Activated CD8-positive, alpha-beta T cell treated with anti-CD3 and anti-CD28 coated beads for 36 hours (primary cell): ENCODE measurements around the gene TCF12. TPM values are rescaled to one million over a fixed set of nuclear protein-coding genes. Genes with fewer than 3 reads are reported as not detected.
"Not testable (repeated sequence)": the region's sequence is repeated elsewhere in the genome, so short reads cannot be mapped to it uniquely, and the experiment has no call there.

Experiments used
- ATAC-seq: fragments of 200-7000 bp; cut with Tn5 transposase; one replicate; pipeline ENCODE4 v1.10.0; 2021; ENCODE audit warnings: mild to moderate bottlenecking, moderate library complexity
- CTCF ChIA-PET: fragments of 350-600 bp; sonication (Branson Sonifier 250); formaldehyde crosslinking; loops from one replicate; lab custom pipeline; 2021; ENCODE audit warnings: antibody characterized with exemption; lab: Charles Lee
- POLR2A ChIA-PET: fragments of 350-600 bp; sonication (Branson Sonifier 250); formaldehyde crosslinking; loops from one replicate; lab custom pipeline; 2021; ENCODE audit warnings: antibody characterized with exemption; lab: Charles Lee
- DNase-seq: peaks from one replicate; pipeline ENCODE4 v3.0.0-alpha.2; 2020
- H3K27ac Mint-ChIP-seq: one replicate; pipeline ENCODE4 v1.8.0; 2021; ENCODE audit warnings: mild to moderate bottlenecking, mixed read lengths
- H3K27me3 Mint-ChIP-seq: one replicate; pipeline ENCODE4 v1.8.0; 2021; ENCODE audit warnings: mixed read lengths
- H3K36me3 Mint-ChIP-seq: one replicate; pipeline ENCODE4 v1.8.0; 2021; ENCODE audit warnings: low read depth, mixed read lengths
- H3K4me1 Mint-ChIP-seq: one replicate; pipeline ENCODE4 v1.8.0; 2021; ENCODE audit warnings: low read depth, mixed read lengths
- H3K4me3 Mint-ChIP-seq: one replicate; pipeline ENCODE4 v1.8.0; 2021; ENCODE audit warnings: mild to moderate bottlenecking, moderate library complexity, mixed read lengths
- H3K9me3 Mint-ChIP-seq: one replicate; pipeline ENCODE4 v1.8.0; 2021; ENCODE audit warnings: mixed read lengths
- CTCF ChIP-seq: fragments of 200-600 bp; IDR thresholded peaks from one replicate; pipeline ENCODE4 v1.8.0; 2022; ENCODE audit warnings: antibody characterized with exemption, mild to moderate bottlenecking
- intact Hi-C: fragments of 100-400 bp; cut with micrococcal nuclease; formaldehyde crosslinking; loops from one replicate; pipeline ENCODE4 v1.10.0; 2022
- total RNA-seq, 2 experiments: library from RNA; stranded (reverse); gene quantifications; one replicate each; pipeline ENCODE4 v1.2.3, GENCODE V29; 2021

Gene TCF12
- total RNA-seq, 2 experiments from 2014 or later = 60.5 to 67.4 TPM

DNA sequence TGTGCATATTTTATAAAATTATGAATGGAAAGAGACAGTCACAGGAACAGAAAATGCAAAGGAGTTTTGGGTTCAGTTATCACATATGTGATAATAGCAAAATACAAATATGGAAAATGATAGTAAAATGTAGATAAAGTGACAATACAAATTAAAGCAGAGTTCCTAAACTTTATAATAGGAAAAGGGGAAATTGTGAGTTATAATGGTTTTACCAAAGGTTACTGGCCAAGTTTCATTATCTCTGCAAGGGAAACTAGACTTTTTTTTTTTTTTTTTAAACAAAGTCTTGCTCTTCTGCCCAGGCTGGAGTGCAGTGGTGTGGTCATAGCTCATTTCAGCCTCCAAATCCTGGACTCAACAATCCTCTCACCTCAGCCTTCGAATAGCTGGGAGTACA lies 229.2 kb downstream of the TCF12 start:
- ATAC-seq (no peak), DNase-seq (no peak)
- Mint-ChIP-seq H3K9me3 (peaks cover 10% of the 10 kb centered on the region), H3K4me1 (peaks cover 11% of the 10 kb centered on the region), H3K27ac (no peak overlapping the region), H3K27me3 (no peaks in the 10 kb centered on the region), H3K36me3 (peaks cover 27% of the 10 kb centered on the region), H3K4me3 (no peak overlapping the region)
- ChIA-PET CTCF (interaction anchor here (1.2 to 5.0 kb wide), 8 partner anchors 14 to 652 kb away, joined by 3 to 82 read pairs (median 4); partner anchors contain the start of gene TCF12), POLR2A (no interaction called here)
- no peak for TF ChIP-seq CTCF
- intact Hi-C loops = loop anchor here (5.0 to 10.0 kb wide), 2 partner anchors 57 to 160 kb away; no protein-coding TSS in a partner anchor

DNA sequence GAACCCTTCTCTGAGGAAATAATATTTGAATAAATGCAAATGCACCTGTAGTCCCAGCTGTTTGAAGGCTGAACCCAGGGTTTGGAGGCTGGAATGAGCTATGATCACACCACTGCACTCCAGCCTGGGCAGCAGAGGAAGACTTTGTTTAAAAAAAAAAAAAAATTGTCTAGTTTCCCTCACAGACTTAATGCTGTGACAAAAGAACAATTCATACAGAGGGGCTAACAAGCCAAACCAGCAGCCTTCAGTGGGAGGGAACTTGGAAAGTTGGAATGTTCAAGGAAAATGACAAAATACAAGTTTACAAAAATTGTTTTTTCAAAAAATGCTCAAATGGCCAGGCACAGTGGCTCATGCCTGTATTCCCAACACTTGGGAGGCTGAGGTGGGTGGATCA lies 229.8 kb downstream of the TCF12 start:
- no peak for TF ChIP-seq CTCF
- intact Hi-C loops = loop anchor here (5.0 to 10.0 kb wide), 2 partner anchors 57 to 159 kb away; no protein-coding TSS in a partner anchor
- Mint-ChIP-seq H3K36me3 (peaks cover 34% of the 10 kb centered on the region), H3K27me3 (no peaks in the 10 kb centered on the region), H3K4me3 (no peak overlapping the region), H3K4me1 (peaks cover 16% of the 10 kb centered on the region), H3K27ac (no peak overlapping the region), H3K9me3 (peaks cover 12% of the 10 kb centered on the region)
- CTCF ChIA-PET = interaction anchor here (2.7 to 5.0 kb wide), 3 partner anchors 10 to 158 kb away, joined by 8 to 82 read pairs (median 14); no protein-coding TSS in a partner anchor
- no peak for DNase-seq
- POLR2A ChIA-PET = no interaction called here
- ATAC-seq = no peak

- Mint-ChIP-seq H3K36me3 (peaks cover 36% of the 10 kb centered on the region), H3K4me1 (peaks cover 19% of the 10 kb centered on the region), H3K27ac (no peak overlapping the region), H3K4me3 (no peak overlapping the region), H3K9me3 (peaks cover 12% of the 10 kb centered on the region), H3K27me3 (no peaks in the 10 kb centered on the region)
- DNase-seq = no peak
- POLR2A ChIA-PET = no interaction called here
- CTCF ChIA-PET = interaction anchor here (1.5 to 5.0 kb wide), 4 partner anchors 11 to 658 kb away, joined by 4 to 82 read pairs (median 11); no protein-coding TSS in a partner anchor
- intact Hi-C loops = loop anchor here (5.0 to 10.0 kb wide), 2 partner anchors 56 to 158 kb away; no protein-coding TSS in a partner anchor
- no peak for TF ChIP-seq CTCF
- ATAC-seq = no peak
Measured at GRCh38 chr15:57149196-57149595, 230.8 kb downstream of the TCF12 start.

GRCh38 chr15:57150066-57150865 lies 231.8 kb downstream of the TCF12 start:
- ATAC-seq = no peak
- H3K27me3 Mint-ChIP-seq = no peaks in the 10 kb centered on the region
- H3K9me3 Mint-ChIP-seq = peaks cover 12% of the 10 kb centered on the region
- no peak for DNase-seq
- TF ChIP-seq CTCF = no peak
- ChIA-PET POLR2A (interaction anchor here (0.7 kb wide), 1 partner anchor 812 kb away, joined by 3 read pairs; no protein-coding TSS in a partner anchor), CTCF (interaction anchor here (1.1 to 2.7 kb wide), 3 partner anchors 12 to 660 kb away, joined by 4 to 8 read pairs (median 6); no protein-coding TSS in a partner anchor)
- H3K4me1 Mint-ChIP-seq = peaks cover 19% of the 10 kb centered on the region
- no peak overlapping the region for H3K4me3 Mint-ChIP-seq
- H3K27ac Mint-ChIP-seq = no peak overlapping the region
- intact Hi-C loops = no loop called here
- H3K36me3 Mint-ChIP-seq = peaks cover 38% of the 10 kb centered on the region

DNA sequence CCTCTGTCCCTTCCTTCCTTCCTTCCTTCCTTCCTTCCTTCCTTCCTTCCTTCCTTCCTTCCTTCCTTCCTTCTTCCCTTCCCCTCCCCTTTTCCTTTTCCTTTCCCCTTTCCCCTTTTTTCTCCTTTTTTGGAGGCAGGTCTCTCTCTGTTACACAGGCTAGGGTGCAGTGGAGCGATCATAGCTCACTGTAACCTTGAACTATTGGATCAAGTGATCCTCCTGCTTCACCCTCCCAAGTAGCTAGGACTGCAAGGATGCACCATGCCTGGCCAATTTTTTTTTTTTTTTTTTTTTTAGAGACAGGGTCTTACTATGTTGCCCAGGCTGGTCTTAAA lies 232.4 kb downstream of the TCF12 start:
- H3K27ac Mint-ChIP-seq, H3K4me3 Mint-ChIP-seq, intact Hi-C loops, H3K27me3 Mint-ChIP-seq, ATAC-seq, DNase-seq: not testable (repeated sequence)
- ChIA-PET CTCF (interaction anchor here (1.1 kb wide), 1 partner anchor 156 kb away, joined by 6 read pairs; no protein-coding TSS in a partner anchor), POLR2A (interaction anchor here (0.7 kb wide), 1 partner anchor 813 kb away, joined by 3 read pairs; no protein-coding TSS in a partner anchor)
- Mint-ChIP-seq H3K4me1 (peaks cover 19% of the 10 kb centered on the region), H3K36me3 (peaks cover 38% of the 10 kb centered on the region), H3K9me3 (peaks cover 12% of the 10 kb centered on the region)
